K562 (cell line): ENCODE data around the gene PRPSAP1. TPM values are rescaled to one million over a fixed set of nuclear protein-coding genes. Genes with fewer than 3 reads are reported as not detected.
A peak's percentile ranks its signal among the peaks of the same experiment; 100 is the strongest.

Experiments
- CHD1 ChIP-seq: fragments of 200-600 bp; sonication (generic); IDR thresholded peaks from one replicate; pipeline ENCODE4 v1.6.1; 2012; ENCODE audit warnings: mild to moderate bottlenecking, moderate library complexity, low read length, inconsistent platforms
- EHMT2 ChIP-seq: fragments of 450-650 bp; IDR thresholded peaks from 2 replicates; pipeline ENCODE4 v1.6.1; 2018; ENCODE audit warnings: antibody characterized with exemption
- ELF4 ChIP-seq: fragments of 450-650 bp; formaldehyde crosslinking; IDR thresholded peaks from 2 replicates; pipeline ENCODE4 v1.4.0; 2022; ENCODE audit warnings: missing genetic modification characterization
- ETS1 ChIP-seq: conservative IDR thresholded peaks from 2 replicates; pipeline ENCODE4 v1.6.1; 2011; ENCODE audit warnings: low read depth, mild to moderate bottlenecking, low read length; ENCODE audit not compliant: control insufficient read depth
- ETS2 ChIP-seq: IDR thresholded peaks from 2 replicates; pipeline ENCODE4 v1.6.1; 2016; ENCODE audit warnings: borderline replicate concordance, missing genetic modification characterization, mild to moderate bottlenecking, moderate library complexity, missing compliant biosample characterization; ENCODE audit not compliant: poor library complexity, severe bottlenecking
- FOXP1 ChIP-seq: sonication (generic); formaldehyde crosslinking; IDR thresholded peaks from 2 replicates; pipeline ENCODE4 v1.8.0; 2022; ENCODE audit warnings: mild to moderate bottlenecking, missing genetic modification reagents
- HDAC6 ChIP-seq: IDR thresholded peaks from 2 replicates; pipeline ENCODE4 v1.6.1; 2012; ENCODE audit warnings: low read depth, mild to moderate bottlenecking, control low read depth, inconsistent platforms, low read length, moderate library complexity
- NFE2L1 ChIP-seq: fragments of 450-650 bp; IDR thresholded peaks from 2 replicates; pipeline ENCODE4 v1.6.1; 2016; ENCODE audit warnings: missing genetic modification characterization, low read depth, mild to moderate bottlenecking, missing compliant biosample characterization, moderate library complexity, borderline replicate concordance
- PHB ChIP-seq: fragments of 250-450 bp; sonication (Bioruptor Pico); IDR thresholded peaks from 2 replicates; pipeline ENCODE4 v1.5.0; 2021
- SAFB ChIP-seq: fragments of 200-400 bp; formaldehyde crosslinking; IDR thresholded peaks from 2 replicates; pipeline ENCODE4 v1.6.1; 2017; ENCODE audit warnings: low read depth, low read length, borderline replicate concordance
- TAF15 ChIP-seq: fragments of 200-400 bp; formaldehyde crosslinking; IDR thresholded peaks from 2 replicates; pipeline ENCODE4 v1.6.1; 2017; ENCODE audit warnings: mild to moderate bottlenecking, low read depth, low read length, moderate library complexity
- TEAD4 ChIP-seq, 2 experiments: sonication (generic) in 1 of 2; formaldehyde crosslinking in 1 of 2; IDR thresholded peaks; 2 replicates each; pipeline versions ENCODE4 v1.6.1 to v1.8.0; 2012 to 2022; ENCODE audit warnings: borderline replicate concordance in 1 of 2, inconsistent platforms in 1 of 2, low read length in 1 of 2, mild to moderate bottlenecking in 1 of 2, missing genetic modification reagents in 1 of 2
- ZBTB33 ChIP-seq: sonication (generic); formaldehyde crosslinking; IDR thresholded peaks from 2 replicates; pipeline ENCODE4 v1.8.1; 2023; ENCODE audit warnings: mild to moderate bottlenecking, missing genetic modification reagents
- ZBTB34 ChIP-seq: fragments of 250-450 bp; sonication (Bioruptor Pico); IDR thresholded peaks from 2 replicates; pipeline ENCODE4 v1.8.0; 2021; ENCODE audit warnings: mild to moderate bottlenecking, moderate library complexity
- ZFP36 ChIP-seq: fragments of 150-350 bp; IDR thresholded peaks from 2 replicates; pipeline ENCODE4 v1.6.1; 2018; ENCODE audit warnings: low read length, low read depth; ENCODE audit not compliant: partially characterized antibody
- ZNF263 ChIP-seq: sonication (generic); formaldehyde crosslinking; IDR thresholded peaks from 2 replicates; pipeline ENCODE4 v1.8.0; 2022; ENCODE audit warnings: mild to moderate bottlenecking, missing genetic modification reagents, borderline replicate concordance
- ZNF274 ChIP-seq: IDR thresholded peaks from 2 replicates; pipeline ENCODE4 v1.6.1; 2011; ENCODE audit warnings: low read depth, mild to moderate bottlenecking, low read length, moderate library complexity, borderline replicate concordance
- ZNF586 ChIP-seq: fragments of 450-650 bp; formaldehyde crosslinking; conservative IDR thresholded peaks from 2 replicates; pipeline ENCODE4 v1.4.0; 2020; ENCODE audit warnings: mild to moderate bottlenecking, moderate library complexity
- ZNF589 ChIP-seq: fragments of 200-800 bp; sonication (Bioruptor generic); IDR thresholded peaks from 2 replicates; pipeline ENCODE4 v1.6.1; 2016; ENCODE audit warnings: low read depth, missing genetic modification characterization, missing compliant biosample characterization
- polyA plus RNA-seq, 8 experiments: library from polyadenylated mRNA; depleted of rRNA in 4 of 8; stranded (reverse) in 5 of 8; unstranded in 3 of 8; fragments of >200 nt; fragmentation: Nextera tagmentation in 2 of 8; fragmentation: Illumina TruSeq in 1 of 8; extraction: Ambion mirVana in 2 of 8; extraction: Trizol in 1 of 8; gene quantifications; 2 replicates each; pipeline versions ENCODE4 v1.2.1 to v1.2.3, GENCODE V29; 2011 to 2014; ENCODE audit warnings: inconsistent platforms in 1 of 8, missing spikeins in 1 of 8
- total RNA-seq, 7 experiments: library from RNA; depleted of rRNA in 6 of 7; stranded (reverse); fragments of >200 nt in 6 of 7; fragmentation: Illumina TruSeq in 2 of 7; extraction: Trizol in 2 of 7; gene quantifications; 2 replicates each; pipeline versions ENCODE4 v1.2.1 to v1.2.3, GENCODE V29; 2011 to 2021; ENCODE audit warnings: low replicate concordance in 1 of 7

PRPSAP1 gene
- total and polyA plus RNA-seq, 9 of the 15 experiments (the other 6 are each of a cell fraction or from before 2014, with no cell fraction given): 21.9 to 77.1 (median 40.8) TPM

GRCh38 chr17:76385892-76386786 lies 32.4 kb upstream of the PRPSAP1 start (continued):
- TF ChIP-seq PHB (CRISPR knock-in tag) (no peak), ZNF589 (CRISPR knock-in tag) (peak; percentile 70; the same call in 1 of the 2 replicates), ZNF263 (peak; percentile 67), ETS2 (tag) (no peak), TAF15 (no peak), SAFB (peak; percentile 63; the same call in 1 of the 2 replicates), ZBTB33 (peak; percentile 94), ZBTB34 (no peak), FOXP1 (CRISPR knock-in tag) (peak; percentile 96), ELF4 (CRISPR knock-in tag) (no peak), TEAD4 (IDR thresholded peaks at IDR 0.05; ENCODE audit: low read length) (0 out of 2 replicates have a peak, but pooled peaks have one; percentile 14), TEAD4 (CRISPR knock-in tag; IDR thresholded peaks at IDR 0.05; ENCODE audit: borderline replicate concordance) (peak; percentile 84), ETS1 (no peak), ZNF274 (no peak), ZNF586 (CRISPR knock-in tag) (no peak), HDAC6 (no peak), CHD1 (no peak), EHMT2 (no peak), NFE2L1 (no peak), ZFP36 (no peak)
